Epithelial cell of esophagus (primary cell): ENCODE results near the gene RBM26.
"Not testable (repeated sequence)": the region's sequence is repeated elsewhere in the genome, so short reads cannot be mapped to it uniquely, and the experiment has no call there.

Experiments used
- DNase-seq: peaks from one replicate; pipeline ENCODE4 v3.0.0; 2010; ENCODE audit warnings: low read depth
- H3K4me3 ChIP-seq: 2 replicates; pipeline ENCODE4 v1.5.1; 2011; ENCODE audit warnings: mild to moderate bottlenecking, low read length, control low read depth
- CTCF ChIP-seq: IDR thresholded peaks from 2 replicates; pipeline ENCODE4 v1.5.1; 2011; ENCODE audit warnings: low read depth, mild to moderate bottlenecking, low read length, control low read depth, inconsistent platforms; ENCODE audit not compliant: insufficient read depth; ENCODE audit errors: missing control alignments

RBM26 gene

GRCh38 chr13:79289571-79289970, 116.5 kb downstream of the RBM26 start:
- DNase-seq = no peak
- no peak overlapping the region for H3K4me3 ChIP-seq
- TF ChIP-seq CTCF = no peak

- DNase-seq = no peak
- H3K4me3 ChIP-seq = no peak overlapping the region
- no peak for TF ChIP-seq CTCF
Observed at GRCh38 chr13:79287939-79288795, 117.9 kb downstream of the RBM26 start.

- DNase-seq = no peak
- TF ChIP-seq CTCF = no peak
- H3K4me3 ChIP-seq = no peak overlapping the region
Observed at GRCh38 chr13:79285159-79285558, 120.9 kb downstream of the RBM26 start.

GRCh38 chr13:79283742-79284141, 122.3 kb downstream of the RBM26 start:
- no peak overlapping the region for H3K4me3 ChIP-seq
- no peak for TF ChIP-seq CTCF
- no peak for DNase-seq

GRCh38 chr13:79282976-79283375, 123.1 kb downstream of the RBM26 start:
- DNase-seq = peak; percentile 64
- no peak overlapping the region for H3K4me3 ChIP-seq
- no peak for TF ChIP-seq CTCF

DNA sequence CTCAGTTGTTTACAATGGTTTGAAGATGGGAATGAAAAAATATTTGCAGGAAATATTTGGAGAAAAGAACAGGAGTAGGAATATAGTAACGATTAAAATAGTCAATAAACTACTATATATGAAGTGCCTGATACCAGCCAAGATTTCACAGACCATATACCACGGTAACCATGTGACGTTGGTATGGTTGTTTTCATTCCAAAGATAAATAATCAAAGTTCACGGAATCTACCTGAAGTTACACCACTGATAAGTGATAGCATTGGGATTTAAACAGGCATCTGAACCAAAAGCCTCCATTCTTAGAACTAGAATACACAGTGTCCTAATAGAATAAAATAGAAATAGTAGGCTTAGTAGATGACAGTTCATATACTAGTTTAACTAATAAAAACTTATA, 123.5 kb downstream of the RBM26 start:
- no peak for DNase-seq
- TF ChIP-seq CTCF = no peak
- no peak overlapping the region for H3K4me3 ChIP-seq

DNA sequence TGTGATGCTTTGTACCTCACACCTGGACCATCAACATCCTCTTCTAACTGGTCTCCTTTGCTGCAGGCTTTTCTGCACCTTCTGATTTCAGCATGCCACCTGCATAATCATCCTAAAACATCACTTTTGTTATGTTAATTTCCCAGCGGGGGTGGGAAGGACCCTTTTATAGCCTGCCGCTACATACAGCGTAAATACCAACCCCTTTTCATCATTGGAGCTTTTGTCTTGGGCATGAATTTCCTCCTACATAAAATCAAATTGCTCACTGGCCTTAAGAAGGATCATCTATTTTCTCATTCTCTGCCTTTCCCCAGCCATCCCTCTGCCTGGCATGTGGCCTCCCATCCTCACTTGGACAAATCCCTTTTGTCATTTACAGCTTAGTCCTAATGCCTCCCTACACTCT, 124.7 kb downstream of the RBM26 start:
- no peak for TF ChIP-seq CTCF
- no peak for DNase-seq
- no peak overlapping the region for H3K4me3 ChIP-seq

- not testable (repeated sequence) for H3K4me3 ChIP-seq, DNase-seq
Observed at GRCh38 chr13:79279735-79280134, 126.3 kb downstream of the RBM26 start.
